Osteocyte (in vitro differentiated cells): Measurements from ENCODE around the gene TLR3. TPM values are rescaled to one million over a fixed set of nuclear protein-coding genes. Genes with fewer than 3 reads are reported as not detected.
"Not testable (repeated sequence)": the region's sequence is repeated elsewhere in the genome, so short reads cannot be mapped to it uniquely, and the experiment has no call there.

ENCODE experiments used
- DNase-seq: peaks from one replicate; pipeline ENCODE4 v3.0.0; 2021; ENCODE audit warnings: mixed read lengths; ENCODE audit not compliant: unreplicated experiment; ENCODE audit errors: extremely low spot score
- H3K27ac Mint-ChIP-seq: one replicate; pipeline ENCODE4 v1.8.0; 2021; ENCODE audit warnings: mild to moderate bottlenecking, mixed read lengths; ENCODE audit not compliant: unreplicated experiment
- H3K27me3 Mint-ChIP-seq: one replicate; pipeline ENCODE4 v1.8.0; 2021; ENCODE audit warnings: mixed read lengths; ENCODE audit not compliant: unreplicated experiment
- H3K36me3 Mint-ChIP-seq: one replicate; pipeline ENCODE4 v1.8.0; 2021; ENCODE audit warnings: mixed read lengths; ENCODE audit not compliant: unreplicated experiment
- H3K4me1 Mint-ChIP-seq: one replicate; pipeline ENCODE4 v1.8.0; 2021; ENCODE audit warnings: mixed read lengths; ENCODE audit not compliant: unreplicated experiment
- H3K4me3 Mint-ChIP-seq: one replicate; pipeline ENCODE4 v1.8.0; 2021; ENCODE audit warnings: mild to moderate bottlenecking, moderate library complexity, mixed read lengths; ENCODE audit not compliant: unreplicated experiment
- H3K9me3 Mint-ChIP-seq: one replicate; pipeline ENCODE4 v1.8.0; 2021; ENCODE audit warnings: mixed read lengths; ENCODE audit not compliant: unreplicated experiment
- total RNA-seq: library from RNA; stranded (reverse); gene quantifications from 2 replicates; pipeline ENCODE4 v1.2.1, GENCODE V29; 2021
- TF ChIP-seq, protein P1 (sequence below): fragments of 200-600 bp; sonication (generic); IDR thresholded peaks from 2 replicates; pipeline ENCODE4 v1.5.0; 2021; ENCODE audit warnings: antibody characterized with exemption, mild to moderate bottlenecking, moderate library complexity

The TLR3 gene
- total RNA-seq, 1 donor from 2014 or later: 7.5 TPM

DNA sequence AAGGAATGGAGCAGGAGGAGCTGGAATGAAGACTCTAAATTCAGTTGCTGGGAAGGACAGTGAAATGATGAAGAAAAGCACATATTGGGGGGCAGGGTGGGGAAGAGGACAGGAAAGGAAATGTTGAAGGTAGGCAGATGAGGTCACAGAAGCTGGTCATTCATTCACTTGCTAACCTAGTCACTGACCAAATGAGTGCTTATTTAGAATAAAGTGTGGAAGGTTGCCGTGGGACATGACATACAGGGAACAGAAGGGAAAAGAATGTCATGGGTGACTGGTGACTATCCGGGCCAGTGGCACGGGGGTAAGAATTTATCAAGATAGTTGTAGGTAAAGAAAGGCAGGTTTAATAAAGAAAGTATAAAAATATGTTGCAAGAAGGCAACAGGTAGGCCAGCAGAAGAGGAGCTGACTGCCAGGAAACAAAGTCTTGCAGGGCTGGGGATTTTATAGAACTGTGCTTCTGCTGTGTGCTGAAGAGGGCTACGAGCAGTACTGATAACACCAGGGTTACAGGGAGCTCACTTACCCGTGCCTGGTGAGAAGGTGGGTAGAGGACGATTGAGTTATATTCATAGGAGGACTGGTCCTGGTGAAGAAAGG, 31.9 kb upstream of the TLR3 start:
- Mint-ChIP-seq H3K9me3 (peaks cover 5% of the 10 kb centered on the region), H3K27ac (no peak overlapping the region)
- TF ChIP-seq, protein P1, sequence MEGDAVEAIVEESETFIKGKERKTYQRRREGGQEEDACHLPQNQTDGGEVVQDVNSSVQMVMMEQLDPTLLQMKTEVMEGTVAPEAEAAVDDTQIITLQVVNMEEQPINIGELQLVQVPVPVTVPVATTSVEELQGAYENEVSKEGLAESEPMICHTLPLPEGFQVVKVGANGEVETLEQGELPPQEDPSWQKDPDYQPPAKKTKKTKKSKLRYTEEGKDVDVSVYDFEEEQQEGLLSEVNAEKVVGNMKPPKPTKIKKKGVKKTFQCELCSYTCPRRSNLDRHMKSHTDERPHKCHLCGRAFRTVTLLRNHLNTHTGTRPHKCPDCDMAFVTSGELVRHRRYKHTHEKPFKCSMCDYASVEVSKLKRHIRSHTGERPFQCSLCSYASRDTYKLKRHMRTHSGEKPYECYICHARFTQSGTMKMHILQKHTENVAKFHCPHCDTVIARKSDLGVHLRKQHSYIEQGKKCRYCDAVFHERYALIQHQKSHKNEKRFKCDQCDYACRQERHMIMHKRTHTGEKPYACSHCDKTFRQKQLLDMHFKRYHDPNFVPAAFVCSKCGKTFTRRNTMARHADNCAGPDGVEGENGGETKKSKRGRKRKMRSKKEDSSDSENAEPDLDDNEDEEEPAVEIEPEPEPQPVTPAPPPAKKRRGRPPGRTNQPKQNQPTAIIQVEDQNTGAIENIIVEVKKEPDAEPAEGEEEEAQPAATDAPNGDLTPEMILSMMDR: no peak

DNA sequence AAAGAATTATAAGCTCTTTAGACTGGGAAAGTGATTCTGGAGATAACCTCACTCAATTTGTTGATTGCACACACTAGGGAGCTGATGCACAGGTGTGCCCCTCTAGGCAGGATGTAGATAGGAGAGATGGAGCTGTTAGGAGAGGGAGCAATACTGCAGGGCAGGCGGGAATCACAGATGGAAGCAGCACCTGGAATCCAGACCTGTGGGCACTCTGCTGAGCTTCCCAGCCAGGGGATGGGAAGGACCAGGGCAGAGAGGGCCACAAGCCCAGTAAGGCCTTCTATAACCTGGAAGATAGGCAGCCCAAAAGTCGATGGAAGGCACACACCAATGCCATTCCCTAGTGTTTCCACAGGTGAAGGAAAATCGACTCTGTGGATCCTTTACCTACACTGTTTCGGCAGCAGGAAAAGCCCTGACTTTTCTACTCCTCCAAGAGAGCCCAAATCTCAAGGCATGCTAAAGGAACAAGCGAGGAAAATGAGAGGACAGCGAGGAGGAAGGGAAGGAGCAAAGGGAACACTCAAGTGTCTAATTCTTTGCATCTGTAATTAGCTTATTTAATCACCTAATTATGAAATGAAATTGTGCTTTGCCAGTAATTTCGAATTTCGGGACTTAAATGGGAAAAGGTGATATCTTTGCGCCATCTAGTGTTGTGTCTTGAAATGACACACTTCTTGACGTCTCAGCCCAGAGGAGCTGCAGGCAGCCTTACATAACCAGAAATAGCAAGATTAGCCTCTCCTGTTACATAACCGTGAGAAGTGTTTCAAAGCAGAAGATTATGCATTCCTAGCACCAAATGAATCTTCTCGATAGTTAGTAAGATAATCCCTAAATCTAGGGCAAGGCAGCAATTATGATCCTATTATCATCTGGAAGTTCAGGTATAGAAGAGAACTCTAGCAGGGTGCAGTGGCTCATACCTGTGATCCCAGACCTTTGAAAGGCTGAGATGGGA, 31.0 kb upstream of the TLR3 start:
- Mint-ChIP-seq H3K9me3 (peaks cover 5% of the 10 kb centered on the region), H3K36me3 (no peaks in the 10 kb centered on the region), H3K4me1 (no peaks in the 10 kb centered on the region), H3K27me3 (peaks cover 13% of the 10 kb centered on the region), H3K27ac (no peak overlapping the region), H3K4me3 (no peak overlapping the region)
- TF ChIP-seq, protein P1: peak; percentile 86
- DNase-seq: no peak

More for the DNA sequence above, 31.9 kb upstream of the TLR3 start:
- Mint-ChIP-seq H3K4me1 (peaks cover 4% of the 10 kb centered on the region), H3K27me3 (peaks cover 13% of the 10 kb centered on the region), H3K4me3 (no peak overlapping the region), H3K36me3 (no peaks in the 10 kb centered on the region)
- no peak for DNase-seq

DNA sequence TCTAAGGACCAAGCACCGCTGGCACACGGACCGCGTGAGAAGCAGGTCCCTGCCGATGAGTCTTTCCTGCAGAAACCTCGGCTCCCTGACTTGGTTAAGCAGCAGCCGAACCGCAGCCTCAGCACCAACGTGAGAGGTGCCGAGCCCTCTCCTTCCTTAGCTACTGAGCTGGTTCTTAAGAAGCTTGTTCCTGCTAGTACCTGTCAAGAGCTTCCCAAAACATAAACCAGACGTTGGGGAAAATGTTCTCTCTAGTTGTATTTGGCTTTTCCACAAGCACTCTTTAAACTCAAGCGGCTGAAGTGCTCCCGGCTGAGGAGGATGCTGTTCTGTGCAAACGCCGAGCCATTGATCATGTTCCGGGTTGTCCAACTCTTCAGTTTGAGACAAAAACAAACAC, 29.3 kb upstream of the TLR3 start:
- DNase-seq: no peak
- Mint-ChIP-seq H3K4me1 (no peaks in the 10 kb centered on the region), H3K27me3 (peaks cover 13% of the 10 kb centered on the region), H3K4me3 (no peak overlapping the region), H3K27ac (no peak overlapping the region), H3K36me3 (no peaks in the 10 kb centered on the region), H3K9me3 (peaks cover 4% of the 10 kb centered on the region)
- TF ChIP-seq, protein P1: no peak

DNA sequence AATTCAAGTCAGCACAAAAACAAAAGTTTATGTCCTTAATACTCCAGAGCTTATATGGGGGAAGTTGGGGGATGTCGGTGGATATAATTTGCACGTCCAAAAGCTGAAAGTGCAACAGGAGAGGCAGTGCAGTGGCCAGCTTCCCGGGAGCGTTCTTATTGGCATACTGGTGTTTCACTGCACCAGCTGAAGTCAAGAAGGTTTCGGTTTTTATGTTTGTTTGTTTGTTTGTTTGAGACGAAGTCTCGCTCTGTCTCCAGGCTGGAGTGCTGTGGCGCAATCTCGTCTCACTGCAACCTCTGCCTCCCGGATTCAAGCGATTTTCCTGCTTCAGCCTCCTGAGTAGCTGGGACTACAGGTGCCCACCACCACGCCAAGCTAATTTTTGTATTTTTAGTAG, 28.6 kb upstream of the TLR3 start:
- Mint-ChIP-seq H3K9me3 (no peaks in the 10 kb centered on the region), H3K4me1 (no peaks in the 10 kb centered on the region), H3K27me3 (peaks cover 13% of the 10 kb centered on the region), H3K36me3 (no peaks in the 10 kb centered on the region), H3K4me3 (no peak overlapping the region), H3K27ac (no peak overlapping the region)
- no peak for DNase-seq
- TF ChIP-seq, protein P1: no peak

DNA sequence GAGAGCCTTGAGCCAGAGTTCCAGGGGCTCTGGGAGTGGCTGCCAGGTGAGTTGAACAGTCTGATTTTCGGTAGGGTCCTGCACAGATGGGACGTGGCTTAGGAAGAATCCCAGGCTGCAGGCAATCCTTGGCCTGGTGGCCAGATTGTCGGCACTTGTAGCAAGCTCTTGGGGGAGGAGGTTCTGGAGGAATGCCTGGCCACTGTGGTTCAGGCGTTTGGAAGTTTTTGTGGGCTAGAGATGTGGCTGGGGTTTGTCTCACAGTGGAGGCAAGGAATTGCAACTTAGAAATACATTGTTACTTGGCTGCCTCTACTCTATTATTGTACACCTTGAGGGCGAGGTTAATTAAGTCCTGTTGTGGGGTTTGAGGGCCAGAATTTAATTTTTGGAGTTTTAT, 21.5 kb upstream of the TLR3 start:
- not testable (repeated sequence) for DNase-seq, H3K4me1 Mint-ChIP-seq, H3K27ac Mint-ChIP-seq, H3K36me3 Mint-ChIP-seq, H3K9me3 Mint-ChIP-seq, H3K27me3 Mint-ChIP-seq, H3K4me3 Mint-ChIP-seq

DNA sequence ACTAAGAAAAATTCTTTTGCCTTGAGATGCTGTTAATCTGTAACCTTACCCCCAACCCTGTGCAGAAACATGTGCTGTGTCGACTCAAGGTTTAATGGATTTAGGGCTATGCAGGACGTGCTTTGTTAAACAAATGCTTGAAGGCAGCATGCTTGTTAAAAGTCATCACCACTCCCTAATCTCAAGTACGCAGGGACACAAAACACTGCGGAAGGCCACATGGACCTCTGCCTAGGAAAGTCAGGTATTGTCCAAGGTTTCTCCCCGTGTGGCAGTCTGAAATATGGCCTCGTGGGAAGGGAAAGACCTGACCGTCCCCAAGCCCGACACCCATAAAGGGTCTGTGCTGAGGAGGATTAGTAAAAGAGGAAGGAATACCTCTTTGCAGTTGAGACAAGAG, 18.8 kb upstream of the TLR3 start:
- not testable (repeated sequence) for H3K36me3 Mint-ChIP-seq, H3K4me3 Mint-ChIP-seq, H3K4me1 Mint-ChIP-seq, DNase-seq, H3K9me3 Mint-ChIP-seq, H3K27ac Mint-ChIP-seq
- peaks cover 12% of the 10 kb centered on the region for H3K27me3 Mint-ChIP-seq
